IMR-90 (cell line): ENCODE measurements around the gene CTRB2. TPM values are rescaled to one million over a fixed set of nuclear protein-coding genes. Genes with fewer than 3 reads are reported as not detected.

Experiments used
- ATAC-seq: fragments of 200-7000 bp; cut with Tn5 transposase; 2 replicates; pipeline ENCODE4 v1.9.1; 2020; ENCODE audit warnings: low read depth, mild to moderate bottlenecking, moderate library complexity
- BruUV-seq: library from RNA; stranded (reverse); fragments of 400-500 nt; replicated peaks from 2 replicates; lab custom pipeline; 2021; lab: Mats Ljungman, UMichigan
- CTCF ChIA-PET: fragments of 300-600 bp; formaldehyde crosslinking; extraction: SDS; loops from one replicate; lab custom pipeline; 2021; ENCODE audit warnings: antibody characterized with exemption; lab: Yijun Ruan, JAX
- POLR2A ChIA-PET: fragments of 300-600 bp; sonication (Branson Sonifier 250); formaldehyde crosslinking; loops from one replicate; lab custom pipeline; 2022; ENCODE audit warnings: antibody characterized with exemption; ENCODE audit not compliant: unreplicated experiment; lab: Charles Lee
- DNase-seq: peaks from one replicate; pipeline ENCODE4 v3.0.0; 2013
- H2AFZ ChIP-seq: replicated peaks from 2 replicates; pipeline ENCODE3; 2013; ENCODE audit warnings: low read length, mild to moderate bottlenecking; ENCODE audit not compliant: poor library complexity
- H2AK5ac ChIP-seq: 2 replicates; pipeline ENCODE4 v1.6.1; 2013; ENCODE audit warnings: low read depth, low read length, inconsistent platforms
- H2AK9ac ChIP-seq: replicated peaks from 2 replicates; pipeline ENCODE3; 2013; ENCODE audit warnings: mild to moderate bottlenecking, low read depth, low read length, moderate library complexity; ENCODE audit not compliant: poor library complexity
- H2BK120ac ChIP-seq: 2 replicates; pipeline ENCODE4 v1.6.1; 2013; ENCODE audit warnings: low read depth, low read length, inconsistent platforms
- H2BK15ac ChIP-seq: 3 replicates; pipeline ENCODE4 v1.6.1; 2013; ENCODE audit warnings: low read depth, low read length, inconsistent platforms
- H2BK20ac ChIP-seq: 2 replicates; pipeline ENCODE4 v1.6.1; 2013; ENCODE audit warnings: low read depth, mild to moderate bottlenecking, inconsistent platforms, low read length, moderate library complexity
- H2BK5ac ChIP-seq: 2 replicates; pipeline ENCODE4 v1.6.1; 2013; ENCODE audit warnings: mild to moderate bottlenecking, low read depth, low read length, inconsistent platforms; ENCODE audit not compliant: poor library complexity, severe bottlenecking
- H3K14ac ChIP-seq: replicated peaks from 2 replicates; pipeline ENCODE4 v1.6.1; 2013; ENCODE audit warnings: low read depth, low read length, inconsistent platforms
- H3K18ac ChIP-seq: 2 replicates; pipeline ENCODE4 v1.6.1; 2013; ENCODE audit warnings: low read depth, low read length, control low read depth
- H3K23ac ChIP-seq: 2 replicates; pipeline ENCODE4 v1.6.1; 2013; ENCODE audit warnings: low read depth, low read length, inconsistent platforms
- H3K27ac ChIP-seq: 2 replicates; pipeline ENCODE4 v1.5.1; 2013; ENCODE audit warnings: mild to moderate bottlenecking, control low read depth, low read length; ENCODE audit not compliant: insufficient read depth
- H3K27me3 ChIP-seq: 2 replicates; pipeline ENCODE4 v1.6.1; 2013; ENCODE audit warnings: low read length; ENCODE audit not compliant: control insufficient read depth, insufficient read depth
- H3K36me3 ChIP-seq: 2 replicates; pipeline ENCODE4 v1.6.1; 2013; ENCODE audit warnings: low read length, mixed read lengths; ENCODE audit not compliant: control insufficient read depth, insufficient read depth
- H3K4ac ChIP-seq: 2 replicates; pipeline ENCODE4 v1.6.1; 2013; ENCODE audit warnings: low read depth, low read length, inconsistent platforms
- H3K4me1 ChIP-seq: 2 replicates; pipeline ENCODE4 v1.6.1; 2013; ENCODE audit warnings: low read length, mixed read lengths; ENCODE audit not compliant: control insufficient read depth, insufficient read depth
- H3K4me2 ChIP-seq: 2 replicates; pipeline ENCODE4 v1.6.1; 2013; ENCODE audit warnings: low read depth, mild to moderate bottlenecking, control low read depth, low read length, moderate library complexity
- H3K4me3 ChIP-seq: 2 replicates; pipeline ENCODE4 v1.5.1; 2013; ENCODE audit warnings: low read depth, mild to moderate bottlenecking, control low read depth, low read length, moderate library complexity; ENCODE audit not compliant: insufficient read depth
- H3K56ac ChIP-seq: 2 replicates; pipeline ENCODE4 v1.6.1; 2013; ENCODE audit warnings: low read length, inconsistent platforms; ENCODE audit not compliant: insufficient read depth; ENCODE audit errors: extremely low read depth
- H3K79me1 ChIP-seq, 2 experiments: 2 replicates each; pipeline ENCODE4 v1.6.1; 2013; ENCODE audit warnings: low read length in 2 of 2, inconsistent platforms in 1 of 2, low read depth in 1 of 2
- H3K9ac ChIP-seq: 2 replicates; pipeline ENCODE4 v1.6.1; 2013; ENCODE audit warnings: low read depth, low read length, control low read depth
- H3K9me1 ChIP-seq: 2 replicates; pipeline ENCODE4 v1.6.1; 2013; ENCODE audit warnings: low read length, inconsistent platforms; ENCODE audit not compliant: insufficient read depth
- H3K9me3 ChIP-seq: 2 replicates; pipeline ENCODE4 v1.6.1; 2013; ENCODE audit warnings: low read length; ENCODE audit not compliant: control insufficient read depth, insufficient read depth
- H4K20me1 ChIP-seq: 2 replicates; pipeline ENCODE4 v1.6.1; 2013; ENCODE audit warnings: low read length, inconsistent platforms; ENCODE audit not compliant: insufficient read depth
- H4K5ac ChIP-seq: 2 replicates; pipeline ENCODE4 v1.6.1; 2013; ENCODE audit warnings: mild to moderate bottlenecking, low read depth, low read length, control low read depth
- H4K8ac ChIP-seq, 2 experiments: 2 replicates each; pipeline ENCODE4 v1.6.1; 2013; ENCODE audit warnings: low read depth in 2 of 2, low read length in 2 of 2, control low read depth in 1 of 2, inconsistent platforms in 1 of 2
- H4K91ac ChIP-seq: 2 replicates; pipeline ENCODE4 v1.6.1; 2013; ENCODE audit warnings: low read depth, low read length, inconsistent platforms; ENCODE audit not compliant: insufficient read depth
- BHLHE40 ChIP-seq: fragments of 150-350 bp; IDR thresholded peaks from 2 replicates; pipeline ENCODE4 v1.6.1; 2016; ENCODE audit warnings: mild to moderate bottlenecking, low read depth, low read length
- CEBPB ChIP-seq: IDR thresholded peaks from 2 replicates; pipeline ENCODE4 v1.6.1; 2012; ENCODE audit warnings: low read depth, low read length, improper control_type of control experiment
- CHD1 ChIP-seq: IDR thresholded peaks from 2 replicates; pipeline ENCODE4 v1.6.1; 2012; ENCODE audit warnings: low read depth, low read length, improper control_type of control experiment
- FOS ChIP-seq: fragments of 150-350 bp; IDR thresholded peaks from 2 replicates; pipeline ENCODE4 v1.6.1; 2016; ENCODE audit warnings: low read depth, low read length
- MAFK ChIP-seq: IDR thresholded peaks from 2 replicates; pipeline ENCODE4 v1.6.1; 2012; ENCODE audit warnings: low read depth, low read length, improper control_type of control experiment
- MAZ ChIP-seq: IDR thresholded peaks from 2 replicates; pipeline ENCODE4 v1.6.1; 2012; ENCODE audit warnings: low read depth, mild to moderate bottlenecking, low read length, improper control_type of control experiment, moderate library complexity, borderline replicate concordance
- MXI1 ChIP-seq: IDR thresholded peaks from 2 replicates; pipeline ENCODE4 v1.6.1; 2012; ENCODE audit warnings: low read depth, mild to moderate bottlenecking, low read length, moderate library complexity, borderline replicate concordance
- NFE2L2 ChIP-seq: fragments of 150-350 bp; IDR thresholded peaks from 2 replicates; pipeline ENCODE4 v1.6.1; 2016; ENCODE audit warnings: low read depth, mild to moderate bottlenecking, low read length
- POLR2A ChIP-seq: IDR thresholded peaks from 2 replicates; pipeline ENCODE4 v1.6.1; 2012; ENCODE audit warnings: mild to moderate bottlenecking, low read depth, low read length
- RAD21 ChIP-seq: IDR thresholded peaks from 2 replicates; pipeline ENCODE4 v1.6.1; 2012; ENCODE audit warnings: low read length, improper control_type of control experiment
- RCOR1 ChIP-seq: IDR thresholded peaks from 2 replicates; pipeline ENCODE4 v1.6.1; 2012; ENCODE audit warnings: mild to moderate bottlenecking, low read length, improper control_type of control experiment; ENCODE audit not compliant: insufficient replicate concordance
- RFX5 ChIP-seq: IDR thresholded peaks from 2 replicates; pipeline ENCODE4 v1.8.0; 2012; ENCODE audit warnings: low read depth, mild to moderate bottlenecking, low read length, moderate library complexity
- SMC3 ChIP-seq: fragments of 150-350 bp; IDR thresholded peaks from 2 replicates; pipeline ENCODE4 v1.6.1; 2016; ENCODE audit warnings: low read depth, mild to moderate bottlenecking, antibody characterized with exemption, low read length, moderate library complexity
- WGBS, 2 experiments: methylation state at CpG; one replicate each; pipeline versions ENCODE4 v1.1.5 to v1.1.7; 2013; ENCODE audit warnings: missing lambda C conversion rate in 2 of 2; ENCODE audit not compliant: insufficient read length in 1 of 2; ENCODE audit errors: extremely low coverage in 2 of 2; 5-methylcytosine and 5-hydroxymethylcytosine counted together
- dilution Hi-C: fragments of 300-500 bp; cut with HindIII; formaldehyde crosslinking; loops from one replicate; pipeline ENCODE4 v1.14.3; 2018; ENCODE audit warnings: low sequenced_read_pairs; ENCODE audit not compliant: unreplicated experiment
- in situ Hi-C: fragments of 300-500 bp; cut with MboI; formaldehyde crosslinking; loops from 3 replicates; pipeline ENCODE4 v1.14.3; 2019; ENCODE audit warnings: low sequenced_read_pairs, inconsistent platforms, mixed read lengths
- intact Hi-C: fragments of 100-400 bp; cut with micrococcal nuclease; formaldehyde crosslinking; loops from 2 replicates; pipeline ENCODE4 v1.10.0; 2022
- polyA plus RNA-seq, 3 experiments: library from polyadenylated mRNA; depleted of rRNA; stranded (reverse); fragments of >200 nt; gene quantifications; 2 replicates each; pipeline ENCODE4 v1.2.3, GENCODE V29; 2012; ENCODE audit warnings: low replicate concordance in 1 of 3
- total RNA-seq: library from RNA; depleted of rRNA; stranded (reverse); fragments of >200 nt; gene quantifications from 2 replicates; pipeline ENCODE4 v1.2.3, GENCODE V29; 2012
- TF ChIP-seq, protein P1 (sequence below): fragments of 150-350 bp; IDR thresholded peaks from 2 replicates; pipeline ENCODE4 v1.6.1; 2017; ENCODE audit warnings: mild to moderate bottlenecking, antibody characterized with exemption, low read length, low read depth
- TF ChIP-seq, protein P2 (sequence below): conservative IDR thresholded peaks from 2 replicates; pipeline ENCODE4 v1.5.1; 2012; ENCODE audit warnings: mild to moderate bottlenecking, low read depth, low read length, improper control_type of control experiment
- TF ChIP-seq, protein P3 (sequence below): fragments of 150-350 bp; IDR thresholded peaks from 2 replicates; pipeline ENCODE4 v1.6.1; 2016; ENCODE audit warnings: low read depth, mild to moderate bottlenecking, low read length, moderate library complexity, borderline replicate concordance

CTRB2 gene
- total and polyA plus RNA-seq, 2 of the 4 experiments (the other 2 are of a cell fraction): not detected

GRCh38 chr16:75193265-75193650 is 13.7 kb downstream of the CTRB2 start:
- POLR2A ChIA-PET: no interaction called here
- no peak overlapping the region for H3K23ac ChIP-seq
- H3K79me1 ChIP-seq: no peaks in the 10 kb centered on the region
- no peak overlapping the region for H4K5ac ChIP-seq
- no TSS peak for BruUV-seq
- H4K91ac ChIP-seq: no peak overlapping the region
- H3K4ac ChIP-seq: no peak overlapping the region
- no peak overlapping the region for H3K4me3 ChIP-seq
- no peak overlapping the region for H2BK15ac ChIP-seq
- no peak overlapping the region for H2BK20ac ChIP-seq
- peaks cover 5% of the 10 kb centered on the region; the same call in 1 of the 2 replicates for H3K4me1 ChIP-seq
- in situ Hi-C loops (no loop called here), dilution Hi-C loops (no loop called here), intact Hi-C loops (loop anchor here (10.0 kb wide), 1 partner anchor 432 kb away; the partner anchor contains the start of gene ADAT1)
- no peaks in the 10 kb centered on the region for H3K36me3 ChIP-seq
- WGBS, 2 experiments: 67% methylated on average over 1 of the region's 4 CpGs; no CpG with 5 or more reads in 1 of the 2 experiments
- H3K27me3 ChIP-seq: peaks cover 15% of the 10 kb centered on the region; the same call in 1 of the 2 replicates
- no peak overlapping the region for H2BK120ac ChIP-seq
- no peak overlapping the region for H3K27ac ChIP-seq
- no peak overlapping the region for H3K4me2 ChIP-seq
- no peaks in the 10 kb centered on the region for H4K20me1 ChIP-seq
- H3K9ac ChIP-seq: no peak overlapping the region
- H3K56ac ChIP-seq: no peak overlapping the region
- CTCF ChIA-PET: no interaction called here
- H2AFZ ChIP-seq: no peak overlapping the region
- no peak for DNase-seq
- no peak overlapping the region for H2BK5ac ChIP-seq
- no peaks in the 10 kb centered on the region for H3K9me3 ChIP-seq
- no peaks in the 10 kb centered on the region for H3K9me1 ChIP-seq
- H2AK5ac ChIP-seq: no peak overlapping the region
- H4K8ac ChIP-seq: no peak overlapping the region
- no peak for ATAC-seq
- TF ChIP-seq FOS (no peak), MXI1 (no peak), CEBPB (no peak), SMC3 (no peak), RFX5 (no peak), MAZ (no peak), BHLHE40 (no peak), POLR2A (no peak), NFE2L2 (no peak), RCOR1 (no peak), MAFK (no peak), CHD1 (no peak), RAD21 (no peak)
- TF ChIP-seq, protein P1, sequence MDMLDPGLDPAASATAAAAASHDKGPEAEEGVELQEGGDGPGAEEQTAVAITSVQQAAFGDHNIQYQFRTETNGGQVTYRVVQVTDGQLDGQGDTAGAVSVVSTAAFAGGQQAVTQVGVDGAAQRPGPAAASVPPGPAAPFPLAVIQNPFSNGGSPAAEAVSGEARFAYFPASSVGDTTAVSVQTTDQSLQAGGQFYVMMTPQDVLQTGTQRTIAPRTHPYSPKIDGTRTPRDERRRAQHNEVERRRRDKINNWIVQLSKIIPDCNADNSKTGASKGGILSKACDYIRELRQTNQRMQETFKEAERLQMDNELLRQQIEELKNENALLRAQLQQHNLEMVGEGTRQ: no peak
- TF ChIP-seq, protein P2, sequence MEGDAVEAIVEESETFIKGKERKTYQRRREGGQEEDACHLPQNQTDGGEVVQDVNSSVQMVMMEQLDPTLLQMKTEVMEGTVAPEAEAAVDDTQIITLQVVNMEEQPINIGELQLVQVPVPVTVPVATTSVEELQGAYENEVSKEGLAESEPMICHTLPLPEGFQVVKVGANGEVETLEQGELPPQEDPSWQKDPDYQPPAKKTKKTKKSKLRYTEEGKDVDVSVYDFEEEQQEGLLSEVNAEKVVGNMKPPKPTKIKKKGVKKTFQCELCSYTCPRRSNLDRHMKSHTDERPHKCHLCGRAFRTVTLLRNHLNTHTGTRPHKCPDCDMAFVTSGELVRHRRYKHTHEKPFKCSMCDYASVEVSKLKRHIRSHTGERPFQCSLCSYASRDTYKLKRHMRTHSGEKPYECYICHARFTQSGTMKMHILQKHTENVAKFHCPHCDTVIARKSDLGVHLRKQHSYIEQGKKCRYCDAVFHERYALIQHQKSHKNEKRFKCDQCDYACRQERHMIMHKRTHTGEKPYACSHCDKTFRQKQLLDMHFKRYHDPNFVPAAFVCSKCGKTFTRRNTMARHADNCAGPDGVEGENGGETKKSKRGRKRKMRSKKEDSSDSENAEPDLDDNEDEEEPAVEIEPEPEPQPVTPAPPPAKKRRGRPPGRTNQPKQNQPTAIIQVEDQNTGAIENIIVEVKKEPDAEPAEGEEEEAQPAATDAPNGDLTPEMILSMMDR: no peak
- TF ChIP-seq, protein P3, sequence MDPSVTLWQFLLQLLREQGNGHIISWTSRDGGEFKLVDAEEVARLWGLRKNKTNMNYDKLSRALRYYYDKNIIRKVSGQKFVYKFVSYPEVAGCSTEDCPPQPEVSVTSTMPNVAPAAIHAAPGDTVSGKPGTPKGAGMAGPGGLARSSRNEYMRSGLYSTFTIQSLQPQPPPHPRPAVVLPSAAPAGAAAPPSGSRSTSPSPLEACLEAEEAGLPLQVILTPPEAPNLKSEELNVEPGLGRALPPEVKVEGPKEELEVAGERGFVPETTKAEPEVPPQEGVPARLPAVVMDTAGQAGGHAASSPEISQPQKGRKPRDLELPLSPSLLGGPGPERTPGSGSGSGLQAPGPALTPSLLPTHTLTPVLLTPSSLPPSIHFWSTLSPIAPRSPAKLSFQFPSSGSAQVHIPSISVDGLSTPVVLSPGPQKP: no peak
- H2AK9ac ChIP-seq: no peak overlapping the region
- H3K18ac ChIP-seq: no peak overlapping the region
- H3K14ac ChIP-seq: no peak overlapping the region
